B cell (primary cell): Measurements from ENCODE around the gene ICAM3. TPM values are rescaled to one million over a fixed set of nuclear protein-coding genes. Genes with fewer than 3 reads are reported as not detected.
A peak's percentile ranks its signal among the peaks of the same experiment; 100 is the strongest.

Experiments
- ATAC-seq: fragments of 200-7000 bp; cut with Tn5 transposase; one replicate; pipeline ENCODE4 v1.10.0; 2021; ENCODE audit warnings: low read depth, mild to moderate bottlenecking, moderate number of reproducible peaks, moderate library complexity
- CTCF ChIA-PET: fragments of 350-600 bp; sonication (Branson Sonifier 250); formaldehyde crosslinking; loops from one replicate; lab custom pipeline; 2021; ENCODE audit warnings: antibody characterized with exemption, inconsistent platforms; lab: Charles Lee
- POLR2A ChIA-PET: fragments of 350-600 bp; sonication (Branson Sonifier 250); formaldehyde crosslinking; loops from one replicate; lab custom pipeline; 2021; ENCODE audit warnings: antibody characterized with exemption; lab: Charles Lee
- DNase-seq: peaks from one replicate; pipeline ENCODE4 v3.0.0; 2013
- H2AFZ ChIP-seq: 2 replicates; pipeline ENCODE4 v1.6.1; 2012; ENCODE audit warnings: mild to moderate bottlenecking, low read depth, low read length; ENCODE audit not compliant: insufficient read depth, poor library complexity, severe bottlenecking
- H3K27ac ChIP-seq, 2 donors: 1 replicate in 1 of 2; 2 replicates in 1 of 2; pipeline ENCODE4 v1.5.1; 2012 to 2013; ENCODE audit warnings: low read length in 2 of 2, mild to moderate bottlenecking in 2 of 2, moderate library complexity in 1 of 2
- H3K27me3 ChIP-seq, 4 experiments: fragments of 200-600 bp in 1 of 4; sonication (generic) in 1 of 4; replicated peaks in 1 of 4; 1 replicate in 2 of 4; 2 replicates in 2 of 4; pipeline versions ENCODE4 v1.6.1 to v1.7.0; 2013 to 2016; ENCODE audit warnings: low read length in 3 of 4, mild to moderate bottlenecking in 2 of 4, mixed read lengths in 1 of 4, moderate library complexity in 1 of 4; ENCODE audit not compliant: insufficient read depth in 4 of 4, control insufficient read depth in 3 of 4; ENCODE audit errors: control extremely low read depth in 1 of 4
- H3K36me3 ChIP-seq, 2 experiments: replicated peaks in 1 of 2; 1 replicate in 1 of 2; 2 replicates in 1 of 2; pipeline versions ENCODE4 v1.6.1 to v1.7.1; 2013; ENCODE audit warnings: low read length in 1 of 2; ENCODE audit not compliant: insufficient read depth in 2 of 2, control insufficient read depth in 1 of 2; ENCODE audit errors: control extremely low read depth in 1 of 2, extremely low read depth in 1 of 2
- H3K4me1 ChIP-seq, 2 donors: fragments of 200-600 bp in 1 of 2; sonication (generic) in 1 of 2; 1 replicate in 1 of 2; 2 replicates in 1 of 2; pipeline versions ENCODE4 v1.5.1 to v1.6.1; 2013 to 2017; ENCODE audit warnings: low read length in 2 of 2; ENCODE audit not compliant: control insufficient read depth in 2 of 2, insufficient read depth in 2 of 2
- H3K4me2 ChIP-seq: replicated peaks from 2 replicates; pipeline ENCODE3; 2012; ENCODE audit warnings: mild to moderate bottlenecking, low read depth, low read length; ENCODE audit not compliant: poor library complexity, severe bottlenecking
- H3K4me3 ChIP-seq, 5 experiments: fragments of 200-600 bp in 1 of 5; sonication (generic) in 1 of 5; 1 replicate in 3 of 5; 2 replicates in 2 of 5; pipeline versions ENCODE4 v1.5.1 to v1.7.0; 2011 to 2016; ENCODE audit warnings: low read length in 4 of 5, mild to moderate bottlenecking in 4 of 5, low read depth in 2 of 5, control low read depth in 1 of 5, moderate library complexity in 1 of 5; ENCODE audit not compliant: insufficient read depth in 1 of 5; ENCODE audit errors: control extremely low read depth in 1 of 5, extremely low read depth in 1 of 5
- H3K79me2 ChIP-seq: fragments of 200-600 bp; sonication (generic); one replicate; pipeline ENCODE4 v1.6.0; 2016; ENCODE audit warnings: low read length; ENCODE audit not compliant: control insufficient read depth, insufficient read depth
- H3K9ac ChIP-seq: fragments of 200-600 bp; sonication (generic); 2 replicates; pipeline ENCODE4 v1.6.1; 2017; ENCODE audit warnings: mild to moderate bottlenecking, low read length, moderate library complexity
- H3K9me3 ChIP-seq, 3 donors: one replicate each; pipeline versions ENCODE4 v1.6.1 to v1.7.1; 2013; ENCODE audit warnings: low read length in 2 of 3; ENCODE audit not compliant: control insufficient read depth in 2 of 3, insufficient read depth in 1 of 3; ENCODE audit errors: control extremely low read depth in 1 of 3
- H4K20me1 ChIP-seq: 2 replicates; pipeline ENCODE4 v1.6.0; 2012; ENCODE audit warnings: mild to moderate bottlenecking, low read length; ENCODE audit not compliant: insufficient read depth, control insufficient read depth, poor library complexity, severe bottlenecking
- H3K27ac Mint-ChIP-seq: one replicate; pipeline ENCODE4 v1.8.0; 2021; ENCODE audit warnings: mixed read lengths
- H3K27me3 Mint-ChIP-seq: one replicate; pipeline ENCODE4 v1.8.0; 2021; ENCODE audit warnings: mixed read lengths
- H3K4me1 Mint-ChIP-seq: one replicate; pipeline ENCODE4 v1.8.0; 2021; ENCODE audit warnings: mixed read lengths
- H3K4me3 Mint-ChIP-seq: one replicate; pipeline ENCODE4 v1.8.0; 2021; ENCODE audit warnings: mixed read lengths
- H3K9me3 Mint-ChIP-seq: one replicate; pipeline ENCODE4 v1.8.0; 2022; ENCODE audit warnings: mixed read lengths; ENCODE audit not compliant: insufficient read depth
- EZH2 ChIP-seq: IDR thresholded peaks from 2 replicates; pipeline ENCODE4 v1.6.1; 2012; ENCODE audit warnings: borderline replicate concordance, low read depth, mild to moderate bottlenecking, moderate library complexity, low read length; ENCODE audit not compliant: insufficient read depth, poor library complexity, severe bottlenecking
- WGBS: methylation state at CpG from one replicate; pipeline ENCODE4 v1.1.5; 2013; ENCODE audit warnings: missing lambda C conversion rate; ENCODE audit not compliant: insufficient coverage; 5-methylcytosine and 5-hydroxymethylcytosine counted together
- intact Hi-C: fragments of 100-400 bp; cut with micrococcal nuclease; formaldehyde crosslinking; loops from one replicate; pipeline ENCODE4 v1.10.0; 2022
- polyA plus RNA-seq: library from polyadenylated mRNA; depleted of rRNA; stranded (reverse); fragments of >200 nt; gene quantifications from 2 replicates; pipeline ENCODE4 v1.2.3, GENCODE V29; 2012
- total RNA-seq, 2 donors: library from RNA; stranded (reverse); fragments of 120-200 nt in 1 of 2; gene quantifications; 1 replicate in 1 of 2; 2 replicates in 1 of 2; pipeline versions ENCODE4 v1.2.3 to v1.2.4, GENCODE V29; 2013 to 2022
- TF ChIP-seq, protein P1 (sequence below): fragments of 200-600 bp; IDR thresholded peaks from one replicate; pipeline ENCODE4 v1.8.0; 2022; ENCODE audit warnings: antibody characterized with exemption, mild to moderate bottlenecking

The ICAM3 gene
- total and polyA plus RNA-seq, 2 donors (not counting 1 experiment from before 2014, with no cell fraction given), result 119 to 223 TPM

DNA sequence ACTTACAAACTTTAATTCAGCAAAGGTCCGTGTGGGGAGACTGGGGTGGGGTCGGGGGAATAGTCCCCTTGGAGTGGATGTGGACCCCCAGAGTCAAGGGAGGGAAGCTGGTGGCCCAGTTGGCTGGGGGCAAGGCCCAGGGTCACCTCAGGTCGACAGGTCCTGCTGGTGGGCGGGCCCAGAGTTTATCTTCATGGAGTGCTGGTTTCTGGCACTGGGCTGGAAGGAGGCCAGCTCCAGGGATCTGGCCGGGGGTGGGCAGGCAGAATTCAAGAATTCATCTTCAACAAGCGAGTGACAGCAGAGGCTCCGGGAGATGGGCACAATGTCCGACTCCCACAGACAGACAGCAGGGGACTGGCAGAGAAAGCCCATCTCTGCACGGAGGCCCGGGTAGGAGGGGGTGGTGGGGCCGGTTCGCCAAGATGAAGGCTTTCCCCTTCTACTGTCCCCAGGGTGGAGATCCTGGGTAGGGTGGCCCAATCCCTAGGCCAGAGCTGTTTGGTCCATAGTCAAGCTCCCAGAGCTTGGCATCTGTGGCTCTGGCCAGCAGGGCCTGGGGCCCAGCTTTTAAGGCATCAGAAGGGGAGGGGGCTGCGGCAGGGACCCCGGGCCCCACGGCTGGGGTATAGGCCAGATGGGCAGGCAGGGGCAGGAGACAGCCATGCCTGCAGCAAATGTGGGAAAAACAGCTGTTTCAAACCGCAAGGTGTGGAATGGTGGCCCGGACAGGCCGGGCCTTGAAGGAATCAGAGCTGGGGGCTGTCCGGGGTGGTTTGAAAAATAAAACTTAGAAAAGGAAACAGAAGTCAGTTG lies 23.0 kb downstream of the ICAM3 start:
- peaks cover 6 to 14% of the 10 kb centered on the region in 2 donors for H3K4me1 ChIP-seq
- TF ChIP-seq EZH2, result no peak
- TF ChIP-seq, protein P1, sequence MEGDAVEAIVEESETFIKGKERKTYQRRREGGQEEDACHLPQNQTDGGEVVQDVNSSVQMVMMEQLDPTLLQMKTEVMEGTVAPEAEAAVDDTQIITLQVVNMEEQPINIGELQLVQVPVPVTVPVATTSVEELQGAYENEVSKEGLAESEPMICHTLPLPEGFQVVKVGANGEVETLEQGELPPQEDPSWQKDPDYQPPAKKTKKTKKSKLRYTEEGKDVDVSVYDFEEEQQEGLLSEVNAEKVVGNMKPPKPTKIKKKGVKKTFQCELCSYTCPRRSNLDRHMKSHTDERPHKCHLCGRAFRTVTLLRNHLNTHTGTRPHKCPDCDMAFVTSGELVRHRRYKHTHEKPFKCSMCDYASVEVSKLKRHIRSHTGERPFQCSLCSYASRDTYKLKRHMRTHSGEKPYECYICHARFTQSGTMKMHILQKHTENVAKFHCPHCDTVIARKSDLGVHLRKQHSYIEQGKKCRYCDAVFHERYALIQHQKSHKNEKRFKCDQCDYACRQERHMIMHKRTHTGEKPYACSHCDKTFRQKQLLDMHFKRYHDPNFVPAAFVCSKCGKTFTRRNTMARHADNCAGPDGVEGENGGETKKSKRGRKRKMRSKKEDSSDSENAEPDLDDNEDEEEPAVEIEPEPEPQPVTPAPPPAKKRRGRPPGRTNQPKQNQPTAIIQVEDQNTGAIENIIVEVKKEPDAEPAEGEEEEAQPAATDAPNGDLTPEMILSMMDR, result no peak
- H3K36me3 ChIP-seq, result peaks cover 0 to 25% of the 10 kb centered on the region in 2 experiments
- 88% methylated on average over 16 of the region's 19 CpGs for WGBS
- peaks cover 6% of the 10 kb centered on the region for H4K20me1 ChIP-seq
- peak overlapping the region; percentile 81 for H3K4me2 ChIP-seq
- no peaks in the 10 kb centered on the region for H3K79me2 ChIP-seq
- H3K9me3 ChIP-seq, result no peaks in the 10 kb centered on the region
- H3K4me3 Mint-ChIP-seq, result peak overlapping the region; percentile 96
- no peak for ATAC-seq
- peak overlapping the region in 4 of 5 experiments; percentile 79 to 91 (median 82) for H3K4me3 ChIP-seq
- H3K9ac ChIP-seq, result peak overlapping the region; percentile 76
- H2AFZ ChIP-seq, result peak overlapping the region; percentile 89
- DNase-seq, result peak; percentile 28
- H3K27me3 Mint-ChIP-seq, result no peaks in the 10 kb centered on the region
- ChIA-PET CTCF (no interaction called here), POLR2A (interaction anchor here (0.6 to 0.9 kb wide), 3 partner anchors 25 to 58 kb away, joined by 3 to 8 read pairs (median 4); no protein-coding TSS in a partner anchor)
- H3K27me3 ChIP-seq, result no peaks in the 10 kb centered on the region
- no peaks in the 10 kb centered on the region for H3K9me3 Mint-ChIP-seq
- H3K4me1 Mint-ChIP-seq, result peaks cover 14% of the 10 kb centered on the region
- H3K27ac Mint-ChIP-seq, result peak overlapping the region; percentile 81
- H3K27ac ChIP-seq, result peak overlapping the region in 1 of 2 donors; percentile 55
- intact Hi-C loops, result loop anchor here (1.0 kb wide), 2 partner anchors 17 to 46 kb away; partner anchors contain the start of gene RAVER1
